ENCODE data around the gene ZFYVE21.

The ZFYVE21 gene

GRCh38 chr14:103744621-103745395 is 29.2 kb downstream of the ZFYVE21 start:
- no peak overlapping the region for H3K4me3 ChIP-seq (ENCODE audit: low read depth, low read length)
- TF ChIP-seq CTCF (IDR thresholded peaks at IDR 0.05; ENCODE audit: low read depth, low read length, missing control alignments) = no peak
- no peak for DNase-seq (ENCODE audit: low read depth)

DNA sequence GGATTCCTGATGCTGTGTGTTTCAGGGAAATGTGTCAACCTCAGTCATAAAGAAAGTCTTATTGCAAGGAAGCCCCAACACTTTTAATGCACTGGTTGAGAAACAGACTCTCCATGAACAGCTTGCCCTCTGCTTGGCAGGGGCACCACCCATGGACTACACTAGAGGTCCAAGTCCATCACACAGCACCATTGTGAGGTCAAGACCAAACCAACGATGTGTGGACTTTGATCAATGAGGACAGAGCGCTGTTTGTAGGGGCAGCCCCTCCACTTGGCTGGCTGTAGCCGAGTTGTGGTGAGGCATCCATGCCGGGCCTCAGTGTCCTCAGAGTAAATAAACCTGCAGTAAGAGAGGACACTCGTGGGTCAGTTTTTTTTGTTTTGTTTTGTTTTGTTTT is 29.8 kb downstream of the ZFYVE21 start:
- H3K4me3 ChIP-seq (ENCODE audit: low read depth, low read length) = no peak overlapping the region
- DNase-seq (ENCODE audit: low read depth) = no peak
- no peak for TF ChIP-seq CTCF (IDR thresholded peaks at IDR 0.05; ENCODE audit: low read depth, low read length, missing control alignments)

DNA sequence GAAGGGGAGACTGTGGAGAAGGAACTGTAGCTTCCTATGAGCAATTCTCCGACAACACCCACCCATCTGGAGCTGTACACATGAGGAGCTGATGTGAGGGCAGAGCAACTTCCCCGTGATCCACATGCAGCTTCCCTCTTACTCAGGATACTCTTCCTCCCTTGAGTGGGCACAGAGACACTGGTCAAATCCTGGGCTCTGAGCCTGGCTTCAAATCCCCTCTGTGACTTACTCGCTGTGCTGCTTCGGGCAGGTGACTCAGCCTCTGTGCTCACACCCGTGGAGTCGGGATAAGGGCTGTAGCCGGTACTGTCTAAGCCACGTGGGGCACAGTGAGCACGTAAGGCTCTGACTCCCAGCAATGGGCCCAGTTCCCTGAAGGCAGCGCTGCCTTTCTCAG is 31.1 kb downstream of the ZFYVE21 start:
- no peak for DNase-seq (ENCODE audit: low read depth)

DNA sequence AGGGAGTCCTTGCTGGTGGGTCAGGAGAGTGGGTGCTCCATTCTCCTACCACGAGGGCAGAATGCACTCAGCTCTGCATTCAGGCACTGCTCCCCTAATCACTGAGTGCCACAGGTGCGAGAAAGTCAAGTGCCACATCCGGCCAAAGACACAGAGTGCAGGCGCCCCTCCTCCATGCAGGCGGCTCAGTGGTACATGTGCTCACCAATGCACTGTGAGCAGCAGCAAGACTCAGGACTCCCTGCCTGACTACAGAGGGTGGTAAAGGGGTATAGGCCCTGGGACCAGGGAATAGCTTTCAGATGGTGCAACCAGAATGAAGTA is 32.9 kb downstream of the ZFYVE21 start:
- TF ChIP-seq CTCF (IDR thresholded peaks at IDR 0.05; ENCODE audit: low read depth, low read length, missing control alignments) = no peak
- H3K4me3 ChIP-seq (ENCODE audit: low read depth, low read length) = no peak overlapping the region
- no peak for DNase-seq (ENCODE audit: low read depth)

More for the DNA sequence above, 31.1 kb downstream of the ZFYVE21 start:
- no peak for TF ChIP-seq CTCF (IDR thresholded peaks at IDR 0.05; ENCODE audit: low read depth, low read length, missing control alignments)
- no peak overlapping the region for H3K4me3 ChIP-seq (ENCODE audit: low read depth, low read length)

DNA sequence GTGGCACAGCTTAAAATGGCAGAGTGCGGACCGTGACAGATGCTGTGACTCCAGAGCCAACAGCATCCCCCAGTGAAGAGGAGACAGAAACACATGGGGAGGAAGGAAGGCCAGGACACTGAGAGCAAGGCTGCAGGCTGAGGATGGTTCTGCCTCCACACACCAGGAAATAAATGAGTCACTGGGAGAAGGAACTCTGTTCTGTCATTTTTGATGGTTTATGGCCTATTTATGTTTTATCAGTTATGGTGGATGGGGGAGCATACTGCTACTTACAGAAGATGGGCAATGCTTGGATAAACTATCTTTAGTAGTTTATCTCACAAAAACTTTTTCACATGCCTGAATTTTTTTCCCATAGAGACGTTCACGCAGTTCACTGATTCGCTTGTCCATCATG is 33.8 kb downstream of the ZFYVE21 start:
- no peak for TF ChIP-seq CTCF (IDR thresholded peaks at IDR 0.05; ENCODE audit: low read depth, low read length, missing control alignments)
- DNase-seq (ENCODE audit: low read depth) = no peak
- H3K4me3 ChIP-seq (ENCODE audit: low read depth, low read length) = no peak overlapping the region

- DNase-seq (ENCODE audit: low read depth) = no peak
- H3K4me3 ChIP-seq (ENCODE audit: low read depth, low read length) = no peak overlapping the region
- TF ChIP-seq CTCF (IDR thresholded peaks at IDR 0.05; ENCODE audit: low read depth, low read length, missing control alignments) = no peak
These were observed 34.2 kb downstream of the ZFYVE21 start for GRCh38 chr14:103749860-103750259.

DNA sequence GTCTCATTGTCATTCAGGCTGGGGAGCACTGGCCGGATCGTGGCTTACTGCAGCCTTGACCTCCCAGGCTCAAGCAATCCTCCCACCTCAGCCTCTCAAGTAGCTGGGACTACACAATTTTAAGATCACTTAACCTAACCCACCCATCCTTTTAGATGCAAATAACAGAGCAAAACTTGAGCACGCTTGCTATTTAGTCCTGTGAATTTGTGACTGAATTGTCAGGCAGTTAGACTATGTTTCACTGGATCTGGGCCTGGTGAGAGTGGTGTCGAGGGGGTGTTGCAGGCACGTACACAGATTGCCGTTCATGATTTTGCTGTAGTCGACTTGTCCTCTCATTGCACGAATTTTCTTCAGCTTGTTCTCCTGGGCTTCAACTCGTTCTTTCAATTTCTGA is 38.2 kb downstream of the ZFYVE21 start:
- no peak for TF ChIP-seq CTCF (IDR thresholded peaks at IDR 0.05; ENCODE audit: low read depth, low read length, missing control alignments)
- no peak for DNase-seq (ENCODE audit: low read depth)
- no peak overlapping the region for H3K4me3 ChIP-seq (ENCODE audit: low read depth, low read length)

All from GM12864 (cell line).